Adrenal gland (tissue), 12 donors: ENCODE data around the gene MKI67. TPM values are rescaled to one million over a fixed set of nuclear protein-coding genes. Genes with fewer than 3 reads are reported as not detected.

Source experiments
- DNase-seq, 7 donors: peaks; one replicate each; pipeline ENCODE4 v3.0.0-alpha.2; 2019 to 2020
- H3K27ac ChIP-seq, 5 donors: fragments of 200-600 bp; sonication (generic) in 4 of 5; 1 replicate in 3 of 5; 2 replicates in 2 of 5; pipeline versions ENCODE4 v1.5.1 to v1.8.0; 2016 to 2020; ENCODE audit warnings: mild to moderate bottlenecking in 1 of 5
- H3K27me3 ChIP-seq: fragments of 200-600 bp; 2 replicates; pipeline ENCODE4 v1.8.0; 2021
- H3K36me3 ChIP-seq, 2 donors: fragments of 200-600 bp; replicated peaks in 1 of 2; 1 replicate in 1 of 2; 2 replicates in 1 of 2; pipeline versions ENCODE4 v1.5.1 to v1.8.0; 2018 to 2022
- H3K4me1 ChIP-seq, 2 donors: fragments of 200-600 bp; replicated peaks in 1 of 2; 1 replicate in 1 of 2; 2 replicates in 1 of 2; pipeline versions ENCODE4 v1.5.1 to v1.8.0; 2018 to 2021
- H3K4me3 ChIP-seq, 4 donors: fragments of 200-600 bp; sonication (generic) in 3 of 4; one replicate each; pipeline ENCODE4 v1.5.1; 2016 to 2018
- H3K9me3 ChIP-seq, 3 donors: fragments of 200-600 bp; sonication (generic) in 1 of 3; replicated peaks in 1 of 3; 1 replicate in 2 of 3; 2 replicates in 1 of 3; pipeline versions ENCODE4 v1.5.1 to v1.8.0; 2016 to 2021
- CTCF ChIP-seq, 6 experiments: fragments of 450-650 bp in 4 of 6; fragments of 200-600 bp in 2 of 6; sonication (generic) in 1 of 6; IDR thresholded peaks; 1 replicate in 5 of 6; 2 replicates in 1 of 6; pipeline versions ENCODE4 v1.5.1 to v1.8.0; 2016 to 2021; ENCODE audit warnings: antibody characterized with exemption in 6 of 6, mild to moderate bottlenecking in 2 of 6, moderate library complexity in 1 of 6
- POLR2A ChIP-seq, 2 donors: fragments of 450-650 bp; IDR thresholded peaks; one replicate each; pipeline ENCODE4 v1.6.1; 2017; ENCODE audit warnings: antibody characterized with exemption in 2 of 2, mild to moderate bottlenecking in 2 of 2, moderate library complexity in 1 of 2
- WGBS, 4 donors: extraction: QIAGEN DNeasy Blood & Tissue Kit in 2 of 4; methylation state at CpG; one replicate each; pipeline versions ENCODE4 v1.1.5 to v1.1.7; 2013 to 2017; 5-methylcytosine and 5-hydroxymethylcytosine counted together
- intact Hi-C, 2 donors: fragments of 100-400 bp; cut with DNase I; formaldehyde crosslinking; loops; one replicate each; pipeline versions ENCODE4 v1.14.1 to v1.15.0; 2022 to 2023
- polyA plus RNA-seq, 3 donors: library from polyadenylated mRNA; stranded (reverse); fragments of 200-250 nt in 2 of 3; fragments of 350-450 nt in 1 of 3; fragmentation: Illumina TruSeq in 1 of 3; extraction: RNeasy Lipid Tissue Mini Kit (QIAGEN cat#74804) in 1 of 3; gene quantifications; one replicate each; pipeline ENCODE4 v1.2.3, GENCODE V29; 2013 to 2014
- total RNA-seq, 9 donors: library from RNA; depleted of rRNA in 4 of 9; stranded (reverse); fragments of >200 nt in 4 of 9; fragments of 120-200 nt in 1 of 9; fragmentation: NEBNext Ultra II Directional in 1 of 9; extraction: Animal tissue kit (Norgen Biotek cat#: 25700) in 1 of 9; gene quantifications; one replicate each; pipeline versions ENCODE4 v1.1.0 to v1.2.4, GENCODE V29; 2013 to 2023
- donor health status: healthy with polysubstance abuse.
- donor health status: Bipolar disorder and iron deficiency.
- donor health status: DM: yes; HTN: yes; CAD: no.
- donor health status: DM: no; HTN: no; CAD: no.
- donor health status: DM: no; HTN: no; CAD: no.
- donor health status: DM: yes; HTN: yes; CAD: no.

MKI67 gene
- total and polyA plus RNA-seq, 12 donors: 0.30 to 16.8 (median 3.0) TPM

GRCh38 chr10:128137877-128138276 lies 11.7 kb upstream of the MKI67 start:
- H3K27me3 ChIP-seq: no peaks in the 10 kb centered on the region
- no peaks in the 10 kb centered on the region for H3K9me3 ChIP-seq
- no peaks in the 10 kb centered on the region for H3K36me3 ChIP-seq
- H3K27ac ChIP-seq: no peak overlapping the region
- no peak for DNase-seq
- intact Hi-C loops: no loop called here
- 37 to 55% (median 43%) methylated on average over 1 of the region's 1 CpG for WGBS, 4 donors
- TF ChIP-seq POLR2A (IDR thresholded peaks at IDR 0.05) (no peak), CTCF (IDR thresholded peaks at IDR 0.05) (no peak)
- no peaks in the 10 kb centered on the region for H3K4me1 ChIP-seq
- no peak overlapping the region for H3K4me3 ChIP-seq

GRCh38 chr10:128130051-128130450 lies 3.8 kb upstream of the MKI67 start:
- Histone ChIP-seq H3K9me3 (no peaks in the 10 kb centered on the region), H3K36me3 (no peaks in the 10 kb centered on the region), H3K27ac (no peak overlapping the region), H3K27me3 (no peaks in the 10 kb centered on the region), H3K4me3 (no peak overlapping the region), H3K4me1 (peaks cover 0 to 7% of the 10 kb centered on the region in 2 donors)
- intact Hi-C loops: no loop called here
- 69 to 87% (median 77%) methylated on average over 1 of the region's 1 CpG for WGBS, 4 donors
- DNase-seq: no peak
- TF ChIP-seq POLR2A (IDR thresholded peaks at IDR 0.05) (no peak), CTCF (IDR thresholded peaks at IDR 0.05) (no peak)

GRCh38 chr10:128128582-128128981 lies 2.4 kb upstream of the MKI67 start:
- H3K27ac ChIP-seq: no peak overlapping the region
- no peak for DNase-seq
- no peak overlapping the region for H3K4me3 ChIP-seq
- WGBS, 4 donors: 80 to 90% (median 86%) methylated on average over 8 of the region's 8 CpGs
- no peaks in the 10 kb centered on the region for H3K9me3 ChIP-seq
- H3K36me3 ChIP-seq: no peaks in the 10 kb centered on the region
- H3K4me1 ChIP-seq: peaks cover 0 to 7% of the 10 kb centered on the region in 2 donors
- H3K27me3 ChIP-seq: peaks cover 3% of the 10 kb centered on the region
- intact Hi-C loops: no loop called here
- TF ChIP-seq CTCF (IDR thresholded peaks at IDR 0.05) (no peak), POLR2A (IDR thresholded peaks at IDR 0.05) (no peak)

GRCh38 chr10:128125416-128125943 lies 743 bp downstream of the MKI67 start:
- peaks cover 0 to 7% of the 10 kb centered on the region in 2 donors for H3K4me1 ChIP-seq
- H3K36me3 ChIP-seq: no peaks in the 10 kb centered on the region
- H3K27me3 ChIP-seq: peaks cover 23% of the 10 kb centered on the region
- H3K9me3 ChIP-seq: no peaks in the 10 kb centered on the region
- DNase-seq: no peak
- no peak for TF ChIP-seq POLR2A (IDR thresholded peaks at IDR 0.05)
- no peak for TF ChIP-seq CTCF (IDR thresholded peaks at IDR 0.05)
- 6 to 18% (median 12%) methylated on average over 19 to 33 of the region's 33 CpGs for WGBS, 4 donors
- H3K27ac ChIP-seq: no peak overlapping the region
- H3K4me3 ChIP-seq: peak overlapping the region in 2 of 4 donors; percentile 43 to 59
- intact Hi-C loops: no loop called here
